Activated CD8-positive, alpha-beta memory T cell treated with anti-CD3 and anti-CD28 coated beads for 4 hours (primary cell): ENCODE data around the gene GALNT7.

Source experiments
- DNase-seq, 2 donors: peaks; one replicate each; pipeline ENCODE4 v3.0.0-alpha.2; 2020; ENCODE audit warnings: low read depth in 2 of 2

The GALNT7 gene

GRCh38 chr4:173343832-173344397, 175.3 kb downstream of the GALNT7 start:
- DNase-seq, result no peak

GRCh38 chr4:173345648-173346047, 177.0 kb downstream of the GALNT7 start:
- DNase-seq, result no peak

- DNase-seq, result no peak
Observed at GRCh38 chr4:173346074-173346473, 177.5 kb downstream of the GALNT7 start.

GRCh38 chr4:173347467-173347866, 178.9 kb downstream of the GALNT7 start:
- DNase-seq, result no peak

GRCh38 chr4:173357939-173358338, 189.3 kb downstream of the GALNT7 start:
- DNase-seq, result no peak

- DNase-seq, result no peak
Observed at GRCh38 chr4:173360587-173361221, 192.1 kb downstream of the GALNT7 start.

GRCh38 chr4:173362666-173363065, 194.1 kb downstream of the GALNT7 start:
- no peak for DNase-seq

- DNase-seq, result no peak
Observed at GRCh38 chr4:173365359-173365996, 196.9 kb downstream of the GALNT7 start.

- DNase-seq, result no peak
Observed at GRCh38 chr4:173367285-173367684, 198.7 kb downstream of the GALNT7 start.

GRCh38 chr4:173367946-173368345, 199.3 kb downstream of the GALNT7 start:
- DNase-seq, result no peak

GRCh38 chr4:173370130-173370476, 201.5 kb downstream of the GALNT7 start:
- peak; percentile 21 to 34 for DNase-seq

GRCh38 chr4:173370477-173371291, 202.1 kb downstream of the GALNT7 start, which contains the start of gene SAP30:
Gene SAP30 (plus strand): TSS chr4:173370954. CDS start chr4:173371183, 229 bp downstream.
- DNase-seq, result peak; percentile 94 to 96

- DNase-seq, result peak; percentile 6 to 12
Observed at GRCh38 chr4:173371292-173372192, 202.9 kb downstream of the GALNT7 start.
